Endometrial microvascular endothelial cells (primary cell): Measurements from ENCODE around the gene PPP1CA. TPM values are rescaled to one million over a fixed set of nuclear protein-coding genes. Genes with fewer than 3 reads are reported as not detected.

Source experiments
- in situ Hi-C: cut with HindIII; loops from 2 replicates; pipeline ENCODE4 v1.10.0; 2017; ENCODE audit warnings: low sequenced_read_pairs, low pct_unique_long_range_greater_than_20kb; ENCODE audit errors: inconsistent ontology term
- total RNA-seq: library from RNA; depleted of rRNA; stranded (reverse); fragments of >200 nt; gene quantifications from one replicate; pipeline ENCODE4 v1.2.3, GENCODE V29; 2015; ENCODE audit errors: inconsistent ontology term

The PPP1CA gene
- total RNA-seq, 1 donor from 2014 or later = 302 TPM

- in situ Hi-C loops = no loop called here
Measured at GRCh38 chr11:67364783-67365722, 36.6 kb downstream of the PPP1CA start.

- in situ Hi-C loops = no loop called here
Measured at GRCh38 chr11:67364169-67364568, 37.5 kb downstream of the PPP1CA start.

GRCh38 chr11:67357831-67358670 lies 43.6 kb downstream of the PPP1CA start:
- in situ Hi-C loops = no loop called here

GRCh38 chr11:67356864-67357561 lies 44.6 kb downstream of the PPP1CA start:
- in situ Hi-C loops = no loop called here

- in situ Hi-C loops = no loop called here
Measured at GRCh38 chr11:67356387-67356863, 45.2 kb downstream of the PPP1CA start.

- in situ Hi-C loops = no loop called here
Measured at GRCh38 chr11:67355794-67356386, 45.8 kb downstream of the PPP1CA start.

GRCh38 chr11:67355023-67355793 lies 46.5 kb downstream of the PPP1CA start:
- in situ Hi-C loops = no loop called here

- in situ Hi-C loops = no loop called here
Measured at GRCh38 chr11:67354075-67355022, 47.3 kb downstream of the PPP1CA start.

- in situ Hi-C loops = no loop called here
Measured at GRCh38 chr11:67353317-67354074, 48.2 kb downstream of the PPP1CA start, which contains the start of gene POLD4. Gene POLD4, minus strand, starts transcription at chr11:67353546. Its CDS starts 147 bp downstream, at chr11:67353399.

GRCh38 chr11:67352546-67353316 lies 48.9 kb downstream of the PPP1CA start:
- in situ Hi-C loops = no loop called here

- in situ Hi-C loops = no loop called here
Measured at GRCh38 chr11:67351275-67352005, 50.2 kb downstream of the PPP1CA start.

- in situ Hi-C loops = no loop called here
Measured at GRCh38 chr11:67349928-67350465, 51.7 kb downstream of the PPP1CA start.

- in situ Hi-C loops = no loop called here
Measured at GRCh38 chr11:67349457-67349856, 52.2 kb downstream of the PPP1CA start.

GRCh38 chr11:67349036-67349435 lies 52.6 kb downstream of the PPP1CA start:
- in situ Hi-C loops = no loop called here
